Uterus (tissue), 4 donors: ENCODE measurements around the gene ADCY3. TPM values are rescaled to one million over a fixed set of nuclear protein-coding genes. Genes with fewer than 3 reads are reported as not detected.

Experiments used
- DNase-seq, 2 donors: peaks; one replicate each; pipeline ENCODE4 v3.0.0-alpha.2; 2019 to 2020
- H3K27ac ChIP-seq, 2 donors: fragments of 200-600 bp; sonication (generic); 1 replicate in 1 of 2; 2 replicates in 1 of 2; pipeline ENCODE4 v1.5.1; 2016 to 2018
- H3K27me3 ChIP-seq, 2 donors: fragments of 200-600 bp; sonication (generic); one replicate each; pipeline ENCODE4 v1.5.1; 2018 to 2019; ENCODE audit warnings: control low read depth in 1 of 2
- H3K36me3 ChIP-seq, 2 donors: fragments of 200-600 bp; sonication (generic); one replicate each; pipeline ENCODE4 v1.5.1; 2019; ENCODE audit warnings: control low read depth in 1 of 2
- H3K4me1 ChIP-seq, 2 donors: fragments of 200-600 bp; sonication (generic); one replicate each; pipeline ENCODE4 v1.5.1; 2018 to 2019; ENCODE audit warnings: control low read depth in 1 of 2
- H3K4me3 ChIP-seq, 2 donors: fragments of 200-600 bp; sonication (generic); 1 replicate in 1 of 2; 2 replicates in 1 of 2; pipeline ENCODE4 v1.5.1; 2018 to 2019; ENCODE audit warnings: mild to moderate bottlenecking in 1 of 2
- H3K9me3 ChIP-seq, 2 donors: fragments of 200-600 bp; sonication (generic); one replicate each; pipeline ENCODE4 v1.5.1; 2019; ENCODE audit warnings: control low read depth in 1 of 2
- POLR2A ChIP-seq, 2 donors: fragments of 450-650 bp; IDR thresholded peaks; one replicate each; pipeline ENCODE4 v1.6.1; 2016; ENCODE audit warnings: antibody characterized with exemption in 2 of 2, mild to moderate bottlenecking in 1 of 2, moderate library complexity in 1 of 2
- intact Hi-C: fragments of 100-400 bp; cut with DNase I; formaldehyde crosslinking; loops from one replicate; pipeline ENCODE4 v1.15.1; 2023; ENCODE audit warnings: low total_unique reads
- total RNA-seq, 4 donors: library from RNA; depleted of rRNA in 3 of 4; stranded (reverse); fragments of >200 nt in 3 of 4; gene quantifications; one replicate each; pipeline versions ENCODE4 v1.1.0 to v1.2.4, GENCODE V29; 2014 to 2023
- TF ChIP-seq, protein P1 (sequence below), 4 experiments: fragments of 200-600 bp in 2 of 4; fragments of 450-650 bp in 2 of 4; sonication (generic) in 2 of 4; IDR thresholded peaks; one replicate each; pipeline ENCODE4 v1.5.1; 2016 to 2019; ENCODE audit warnings: antibody characterized with exemption in 4 of 4, mild to moderate bottlenecking in 2 of 4, moderate library complexity in 1 of 4
- donor health status: DM: yes; HTN: yes; CAD: no.

ADCY3 gene
- total RNA-seq, 4 donors from 2014 or later, result 37.9 to 104 (median 51.7) TPM

DNA sequence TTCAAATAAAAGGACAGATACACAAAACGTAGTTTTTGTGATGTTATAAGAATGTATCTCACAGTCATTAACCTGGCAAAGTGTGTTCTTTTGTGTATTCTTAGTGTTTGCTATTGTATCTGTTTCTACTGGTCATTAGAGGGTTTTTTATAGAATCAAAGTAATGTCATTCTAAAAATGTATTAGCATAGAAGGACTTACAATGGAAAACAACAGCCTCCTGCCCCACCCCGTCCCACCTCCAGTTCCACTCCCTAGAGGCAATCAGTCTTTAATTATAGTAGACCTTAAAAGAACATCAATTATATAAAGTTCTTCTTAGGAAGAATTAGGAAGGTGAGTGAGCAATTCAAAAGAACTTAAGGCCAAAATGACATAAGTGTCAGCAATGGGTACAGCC, 37.9 kb upstream of the ADCY3 start:
- Histone ChIP-seq H3K9me3 (peaks cover 0 to 6% of the 10 kb centered on the region in 2 donors), H3K27ac (no peak overlapping the region), H3K4me1 (no peaks in the 10 kb centered on the region), H3K36me3 (no peaks in the 10 kb centered on the region), H3K27me3 (no peaks in the 10 kb centered on the region), H3K4me3 (no peak overlapping the region)
- no peak for DNase-seq
- TF ChIP-seq, protein P1, sequence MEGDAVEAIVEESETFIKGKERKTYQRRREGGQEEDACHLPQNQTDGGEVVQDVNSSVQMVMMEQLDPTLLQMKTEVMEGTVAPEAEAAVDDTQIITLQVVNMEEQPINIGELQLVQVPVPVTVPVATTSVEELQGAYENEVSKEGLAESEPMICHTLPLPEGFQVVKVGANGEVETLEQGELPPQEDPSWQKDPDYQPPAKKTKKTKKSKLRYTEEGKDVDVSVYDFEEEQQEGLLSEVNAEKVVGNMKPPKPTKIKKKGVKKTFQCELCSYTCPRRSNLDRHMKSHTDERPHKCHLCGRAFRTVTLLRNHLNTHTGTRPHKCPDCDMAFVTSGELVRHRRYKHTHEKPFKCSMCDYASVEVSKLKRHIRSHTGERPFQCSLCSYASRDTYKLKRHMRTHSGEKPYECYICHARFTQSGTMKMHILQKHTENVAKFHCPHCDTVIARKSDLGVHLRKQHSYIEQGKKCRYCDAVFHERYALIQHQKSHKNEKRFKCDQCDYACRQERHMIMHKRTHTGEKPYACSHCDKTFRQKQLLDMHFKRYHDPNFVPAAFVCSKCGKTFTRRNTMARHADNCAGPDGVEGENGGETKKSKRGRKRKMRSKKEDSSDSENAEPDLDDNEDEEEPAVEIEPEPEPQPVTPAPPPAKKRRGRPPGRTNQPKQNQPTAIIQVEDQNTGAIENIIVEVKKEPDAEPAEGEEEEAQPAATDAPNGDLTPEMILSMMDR (IDR thresholded peaks at IDR 0.05), result no peak
- TF ChIP-seq POLR2A (IDR thresholded peaks at IDR 0.05), result no peak
- intact Hi-C loops, result no loop called here

DNA sequence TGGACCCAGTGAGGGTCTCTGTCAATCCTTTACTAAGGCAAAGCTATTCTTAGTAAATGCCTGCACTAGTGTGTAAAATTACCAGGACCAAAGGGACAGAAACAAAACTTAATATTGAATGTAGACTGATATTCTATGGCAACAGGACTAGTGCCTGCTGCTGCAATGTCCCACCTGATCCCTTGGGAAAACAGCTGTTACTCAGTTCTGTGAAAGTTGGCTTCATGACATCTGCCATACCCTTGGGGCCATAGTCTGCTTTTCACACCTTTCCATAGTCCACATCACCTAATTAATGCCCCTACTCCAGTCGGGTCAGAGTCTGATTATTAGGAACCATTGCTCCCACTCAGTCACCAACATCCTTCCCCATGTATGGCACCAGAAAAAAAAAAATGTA, 37.2 kb upstream of the ADCY3 start:
- Histone ChIP-seq H3K36me3 (no peaks in the 10 kb centered on the region), H3K4me3 (no peak overlapping the region), H3K27ac (no peak overlapping the region), H3K27me3 (no peaks in the 10 kb centered on the region), H3K9me3 (peaks cover 0 to 6% of the 10 kb centered on the region in 2 donors), H3K4me1 (no peaks in the 10 kb centered on the region)
- intact Hi-C loops, result no loop called here
- TF ChIP-seq, protein P1 (IDR thresholded peaks at IDR 0.05), result no peak
- no peak for TF ChIP-seq POLR2A (IDR thresholded peaks at IDR 0.05)
- DNase-seq, result no peak

DNA sequence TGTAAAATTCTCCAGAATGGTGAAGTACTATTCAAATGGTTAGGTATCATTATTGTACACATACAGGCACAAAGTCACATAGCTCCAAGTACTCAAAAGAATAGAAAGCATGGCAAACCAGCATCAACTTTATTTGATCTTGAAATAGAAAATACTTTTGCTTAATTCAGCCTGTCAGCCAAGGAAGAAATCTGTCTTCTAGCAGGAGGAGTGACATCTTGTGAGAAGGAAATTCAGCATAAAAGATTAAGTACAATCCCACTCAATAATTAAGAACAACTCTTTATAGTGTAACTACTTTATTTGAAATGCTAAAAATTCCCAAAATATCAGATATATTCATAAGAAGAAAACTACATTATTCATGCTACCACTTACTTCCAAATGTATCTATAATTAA, 35.9 kb upstream of the ADCY3 start:
- H3K9me3 ChIP-seq, result peaks cover 0 to 6% of the 10 kb centered on the region in 2 donors
- H3K36me3 ChIP-seq, result no peaks in the 10 kb centered on the region
- H3K27ac ChIP-seq, result no peak overlapping the region
- no peaks in the 10 kb centered on the region for H3K27me3 ChIP-seq
- no peaks in the 10 kb centered on the region for H3K4me1 ChIP-seq
- no peak overlapping the region for H3K4me3 ChIP-seq
- DNase-seq, result no peak
- TF ChIP-seq, protein P1 (IDR thresholded peaks at IDR 0.05), result no peak
- TF ChIP-seq POLR2A (IDR thresholded peaks at IDR 0.05), result no peak
- intact Hi-C loops, result no loop called here

DNA sequence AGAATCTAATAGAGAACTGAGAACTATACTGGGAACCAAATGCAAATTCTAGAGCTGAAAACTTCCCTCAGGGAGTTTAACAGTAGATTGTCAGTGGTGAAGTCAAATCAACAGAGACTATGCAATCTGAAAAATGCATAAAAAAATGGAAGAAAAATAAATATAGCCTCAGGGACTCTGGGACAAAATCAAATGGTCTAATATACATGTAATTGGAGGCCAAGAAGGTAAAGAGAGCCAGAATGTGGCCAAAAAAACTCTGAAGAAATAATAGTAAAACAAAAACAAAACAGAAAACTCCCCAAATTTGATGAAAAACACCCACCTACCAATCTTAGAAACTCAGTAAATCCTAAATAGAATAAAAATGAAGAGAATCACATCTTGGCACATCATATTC, 35.2 kb upstream of the ADCY3 start:
- intact Hi-C loops, result no loop called here
- Histone ChIP-seq H3K9me3 (peaks cover 0 to 6% of the 10 kb centered on the region in 2 donors), H3K4me1 (no peaks in the 10 kb centered on the region), H3K4me3 (no peak overlapping the region), H3K36me3 (no peaks in the 10 kb centered on the region), H3K27me3 (no peaks in the 10 kb centered on the region), H3K27ac (no peak overlapping the region)
- TF ChIP-seq POLR2A (IDR thresholded peaks at IDR 0.05), result no peak
- TF ChIP-seq, protein P1 (IDR thresholded peaks at IDR 0.05), result no peak
- no peak for DNase-seq

DNA sequence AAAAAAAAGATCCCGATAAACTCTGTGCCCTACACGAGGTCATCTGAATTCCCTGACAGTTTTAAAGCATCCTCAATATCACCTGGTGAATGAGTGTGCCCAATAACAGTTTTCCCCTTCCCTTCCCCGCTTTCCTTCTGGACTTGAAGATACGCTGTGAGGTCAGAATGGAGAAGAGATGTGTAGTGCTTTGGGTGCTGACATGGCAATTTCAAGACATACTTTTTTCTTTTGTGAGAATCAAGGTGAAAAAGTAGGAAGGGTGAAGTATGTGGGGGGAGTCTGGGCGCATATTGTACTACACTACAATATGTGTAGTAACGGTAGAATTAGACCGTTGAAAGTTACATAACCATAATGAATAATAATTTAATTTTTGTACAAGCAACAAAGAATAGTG, 30.1 kb upstream of the ADCY3 start:
- intact Hi-C loops, result no loop called here
- H3K4me3 ChIP-seq, result no peak overlapping the region
- TF ChIP-seq POLR2A (IDR thresholded peaks at IDR 0.05), result no peak
- TF ChIP-seq, protein P1 (IDR thresholded peaks at IDR 0.05), result no peak
- peaks cover 0 to 3% of the 10 kb centered on the region in 2 donors for H3K9me3 ChIP-seq
- no peak for DNase-seq
- H3K27ac ChIP-seq, result no peak overlapping the region
- no peaks in the 10 kb centered on the region for H3K4me1 ChIP-seq
- no peaks in the 10 kb centered on the region for H3K27me3 ChIP-seq
- H3K36me3 ChIP-seq, result no peaks in the 10 kb centered on the region
